ENCODE data around the gene GIT2. TPM values are rescaled to one million over a fixed set of nuclear protein-coding genes. Genes with fewer than 3 reads are reported as not detected.
"Not testable (repeated sequence)": the region's sequence is repeated elsewhere in the genome, so short reads cannot be mapped to it uniquely, and the experiment has no call there.

GIT2 gene
- total RNA-seq: 30.4 TPM

- peak; percentile 91 for DNase-seq
Observed at GRCh38 chr12:109995686-109996482, at the start of gene GIT2. GIT2 (minus strand) TSS chr12:109996368; CDS start chr12:109996224, 144 bp downstream.

DNA sequence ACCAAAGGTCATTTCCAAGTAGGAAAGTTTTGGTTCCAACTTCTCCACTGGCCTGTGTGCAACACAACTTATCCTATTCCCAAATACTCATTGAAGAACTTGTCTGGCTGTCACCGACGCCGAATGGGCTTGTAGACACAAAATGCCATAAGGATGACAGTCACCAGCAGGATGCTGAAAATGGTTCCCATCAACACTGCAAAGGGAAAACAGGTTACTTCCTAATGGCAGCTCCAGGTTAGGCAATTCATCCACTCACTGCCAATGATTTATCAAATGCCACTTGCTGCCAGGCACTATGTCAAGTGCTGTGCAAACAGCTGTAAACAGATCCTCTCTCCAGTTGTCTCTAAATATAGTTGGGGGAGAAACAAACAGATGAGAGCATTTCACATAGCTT, 46.1 kb upstream of the GIT2 start:
- no peak for DNase-seq

- no peak for DNase-seq
Observed at GRCh38 chr12:110039085-110039807, 43.1 kb upstream of the GIT2 start.

DNA sequence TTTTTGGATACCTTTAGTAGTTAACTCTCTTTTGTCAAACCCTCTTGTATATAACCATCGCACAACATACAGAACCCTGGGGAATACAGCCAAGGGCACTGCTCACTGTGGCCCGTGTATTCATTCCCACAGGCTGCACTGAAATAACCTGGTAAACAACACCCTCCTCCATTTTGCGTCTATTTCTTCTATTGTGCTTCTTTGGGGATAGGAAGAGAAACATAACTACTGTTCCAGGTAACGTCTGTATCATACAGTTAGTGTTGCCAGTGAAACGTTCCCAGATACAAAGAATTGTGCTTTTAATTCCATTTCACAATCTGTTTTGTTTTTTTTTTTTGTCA, 42.5 kb upstream of the GIT2 start:
- DNase-seq: no peak

GRCh38 chr12:110037315-110037714, 41.1 kb upstream of the GIT2 start:
- DNase-seq: no peak

DNA sequence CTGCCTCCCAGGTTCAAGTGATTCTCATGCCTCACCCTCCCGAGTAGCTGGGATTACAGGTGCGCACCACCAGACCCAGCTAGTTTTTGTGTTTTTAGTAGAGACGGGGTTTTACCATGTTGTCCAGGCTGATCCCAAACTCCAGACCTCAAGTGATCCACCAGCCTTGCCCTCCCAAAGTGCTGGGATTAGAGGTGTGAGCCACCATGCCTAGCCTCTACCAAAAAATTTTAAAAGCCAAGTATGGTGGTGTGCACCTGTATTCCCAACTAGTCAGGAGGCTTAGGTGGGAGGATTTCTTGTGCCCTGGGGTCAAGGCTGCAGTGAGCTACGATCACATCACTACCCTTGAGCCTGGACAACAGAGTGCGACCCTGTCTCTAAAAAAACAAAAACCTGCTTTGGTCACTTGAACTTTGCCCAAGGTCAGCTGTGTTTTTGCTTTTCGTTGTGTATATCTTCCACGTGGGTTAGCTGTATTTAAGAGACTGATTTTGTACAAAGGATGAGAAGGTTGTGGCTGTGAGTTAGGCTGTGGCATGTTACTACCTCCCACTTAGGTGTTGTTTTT, 39.5 kb upstream of the GIT2 start:
- no peak for DNase-seq

- DNase-seq: no peak
Observed at GRCh38 chr12:110033888-110034287, 37.7 kb upstream of the GIT2 start.

DNA sequence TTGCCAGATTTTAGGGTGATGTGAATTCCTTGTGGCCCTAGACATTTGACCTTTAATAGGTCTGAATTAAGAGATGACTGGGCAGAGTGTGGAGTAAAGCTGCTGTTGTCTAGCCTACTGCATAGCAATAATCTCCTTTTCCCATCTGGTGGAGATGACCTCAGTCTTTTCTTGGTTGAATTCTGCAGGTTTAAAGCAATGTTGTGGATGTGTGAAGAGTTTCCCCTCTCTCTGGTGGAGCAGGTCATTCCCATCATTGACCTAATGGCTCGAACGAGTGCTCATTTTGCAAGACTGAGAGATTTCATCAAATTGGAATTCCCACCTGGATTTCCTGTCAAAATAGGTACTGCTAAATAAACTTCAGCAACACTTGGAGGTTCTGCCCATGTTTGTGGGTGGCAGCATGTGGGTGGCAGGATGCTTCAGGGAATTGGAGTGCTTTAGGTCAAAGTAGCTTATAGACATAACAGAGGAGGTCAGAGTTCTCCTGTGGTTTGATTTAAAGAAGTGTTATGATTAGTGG, 33.2 kb upstream of the GIT2 start:
- no peak for DNase-seq

GRCh38 chr12:110028323-110028722, 32.2 kb upstream of the GIT2 start:
- DNase-seq: no peak

- DNase-seq: no peak
Observed at GRCh38 chr12:110024051-110024450, 27.9 kb upstream of the GIT2 start.

- DNase-seq: no peak
Observed at GRCh38 chr12:110023059-110023980, 27.2 kb upstream of the GIT2 start.

DNA sequence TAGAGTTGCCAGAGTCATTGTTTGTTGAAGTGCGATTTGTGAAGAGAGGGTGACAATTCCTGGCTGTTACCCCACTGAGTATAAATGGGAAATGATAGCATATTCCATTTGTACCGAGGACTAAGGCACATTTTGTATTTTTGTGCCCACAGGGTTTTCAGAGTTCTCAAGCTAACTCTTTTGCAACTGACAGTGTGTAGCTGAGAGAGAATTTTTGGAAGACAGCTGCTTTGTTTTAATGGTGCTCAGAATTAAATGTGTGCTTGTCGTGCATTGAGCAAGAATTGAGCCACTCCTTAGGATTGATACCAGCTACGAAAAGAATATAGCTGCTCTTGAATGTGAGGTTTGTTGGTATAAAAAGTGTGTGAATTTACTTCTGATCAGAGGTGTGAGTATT, 24.8 kb upstream of the GIT2 start:
- DNase-seq: no peak

GRCh38 chr12:110015132-110015531, 19.0 kb upstream of the GIT2 start:
- DNase-seq: no peak

GRCh38 chr12:110012659-110013058, 16.5 kb upstream of the GIT2 start:
- no peak for DNase-seq

- DNase-seq: no peak
Observed at GRCh38 chr12:110012137-110012536, 16.0 kb upstream of the GIT2 start.

DNA sequence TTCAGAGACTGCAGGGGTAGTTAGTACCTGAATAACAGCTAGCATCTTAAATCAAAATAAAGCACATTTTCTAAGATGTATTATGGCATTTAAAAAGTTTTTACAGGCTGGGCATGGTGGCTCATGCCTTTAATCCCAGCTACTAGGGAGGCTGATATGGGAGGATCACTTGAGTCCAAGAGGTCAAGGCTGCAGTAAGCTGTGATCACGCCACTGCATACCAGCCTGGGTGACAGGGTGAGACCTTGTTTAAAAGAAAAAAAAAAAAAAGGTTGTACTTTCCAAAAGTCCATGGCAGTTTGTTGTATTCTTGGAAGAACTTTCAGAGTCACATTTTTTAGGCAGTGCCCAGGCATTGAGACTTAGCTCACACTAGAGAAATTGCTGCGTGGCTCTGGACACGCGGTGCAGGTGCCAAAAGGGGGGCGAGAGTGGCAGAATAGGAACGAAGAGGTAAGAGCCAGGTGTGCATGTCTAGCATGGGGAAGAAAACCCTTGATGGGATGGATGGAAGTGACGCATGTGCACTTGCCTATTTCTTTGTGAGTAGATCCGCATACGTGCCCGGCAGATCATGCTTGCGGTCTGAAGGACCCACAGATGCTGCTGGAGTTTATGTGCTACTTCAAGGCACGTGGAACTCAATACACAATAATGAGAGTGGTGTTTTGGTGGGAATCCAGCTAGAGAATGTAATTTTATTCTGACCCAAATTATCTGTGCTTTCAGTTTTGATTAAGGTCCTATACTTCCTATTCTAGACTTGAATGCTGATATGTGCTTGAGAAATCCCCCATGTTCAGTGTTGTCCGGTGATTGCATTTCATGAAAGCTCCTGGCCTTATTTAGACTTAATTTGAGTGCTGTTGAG, 14.9 kb upstream of the GIT2 start:
- DNase-seq: no peak

GRCh38 chr12:110008681-110009398, 12.7 kb upstream of the GIT2 start:
- DNase-seq: not testable (repeated sequence)

- no peak for DNase-seq
Observed at GRCh38 chr12:110007881-110008280, 11.7 kb upstream of the GIT2 start.

GRCh38 chr12:110006115-110006514, 9.9 kb upstream of the GIT2 start:
- no peak for DNase-seq

DNA sequence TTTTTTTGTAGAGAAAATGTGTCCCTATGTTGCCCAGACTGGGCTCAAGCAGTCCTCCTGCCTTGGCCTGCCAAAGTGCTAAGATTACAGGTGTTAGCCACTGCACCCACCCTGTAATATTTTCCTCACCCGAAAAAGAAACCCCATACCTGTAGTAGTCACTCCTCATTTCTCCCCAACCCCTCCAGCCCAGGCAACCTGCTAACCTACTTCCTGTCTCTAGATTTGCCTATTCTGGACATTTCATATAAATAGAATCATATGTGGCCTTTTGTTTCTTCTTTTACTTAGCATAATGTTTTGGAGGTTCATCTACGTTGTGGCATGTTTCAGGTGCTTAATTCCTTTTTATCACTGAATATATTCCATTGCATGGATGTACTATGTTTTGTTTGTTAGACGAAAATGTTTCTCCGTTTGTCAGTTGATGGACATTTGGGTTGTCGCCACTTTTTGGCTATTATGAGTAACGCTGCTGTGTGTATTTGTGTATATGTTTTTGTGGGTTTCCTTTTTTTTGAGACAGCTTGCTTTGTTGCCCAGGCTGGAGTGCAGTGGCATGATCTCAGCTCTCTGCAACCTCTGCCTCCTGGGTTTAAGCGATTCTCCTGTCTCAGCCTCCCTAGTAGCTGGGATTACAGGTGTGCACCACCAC, 9.3 kb upstream of the GIT2 start:
- no peak for DNase-seq
